Ascending aorta (tissue), 2 donors: ENCODE results near the gene AK4. TPM values are rescaled to one million over a fixed set of nuclear protein-coding genes. Genes with fewer than 3 reads are reported as not detected.
"Not testable (repeated sequence)": the region's sequence is repeated elsewhere in the genome, so short reads cannot be mapped to it uniquely, and the experiment has no call there.

Experiments used
- DNase-seq, 2 donors: peaks; one replicate each; pipeline ENCODE4 v3.0.0-alpha.2; 2019; ENCODE audit warnings: low spot score in 2 of 2
- H3K27ac ChIP-seq, 2 donors: fragments of 200-600 bp; sonication (generic); one replicate each; pipeline ENCODE4 v1.5.1; 2016 to 2017; ENCODE audit warnings: mild to moderate bottlenecking in 1 of 2
- H3K27me3 ChIP-seq: fragments of 200-600 bp; sonication (generic); one replicate; pipeline ENCODE4 v1.5.1; 2017
- H3K36me3 ChIP-seq, 2 donors: fragments of 200-600 bp; sonication (generic); one replicate each; pipeline ENCODE4 v1.5.1; 2016
- H3K4me1 ChIP-seq, 2 donors: fragments of 200-600 bp; sonication (generic); one replicate each; pipeline ENCODE4 v1.5.1; 2016 to 2017; ENCODE audit warnings: mild to moderate bottlenecking in 1 of 2
- H3K4me3 ChIP-seq, 2 donors: fragments of 200-600 bp; sonication (generic); one replicate each; pipeline ENCODE4 v1.5.1; 2016 to 2017; ENCODE audit warnings: mild to moderate bottlenecking in 1 of 2
- H3K9me3 ChIP-seq, 2 donors: fragments of 200-600 bp; sonication (generic); one replicate each; pipeline ENCODE4 v1.5.1; 2016
- CTCF ChIP-seq, 3 experiments: fragments of 200-600 bp in 2 of 3; fragments of 450-650 bp in 1 of 3; sonication (generic) in 2 of 3; IDR thresholded peaks; one replicate each; pipeline ENCODE4 v1.5.1; 2016 to 2019; ENCODE audit warnings: antibody characterized with exemption in 3 of 3, mild to moderate bottlenecking in 1 of 3, moderate library complexity in 1 of 3
- intact Hi-C: fragments of 100-400 bp; cut with DNase I; formaldehyde crosslinking; loops from one replicate; pipeline ENCODE4 v1.15.1; 2023
- total RNA-seq: library from RNA; depleted of rRNA; stranded (reverse); fragments of >200 nt; gene quantifications from one replicate; pipeline ENCODE4 v1.1.0, GENCODE V29; 2016

Gene AK4
- total RNA-seq, 1 donor from 2014 or later = 29.5 TPM

DNA sequence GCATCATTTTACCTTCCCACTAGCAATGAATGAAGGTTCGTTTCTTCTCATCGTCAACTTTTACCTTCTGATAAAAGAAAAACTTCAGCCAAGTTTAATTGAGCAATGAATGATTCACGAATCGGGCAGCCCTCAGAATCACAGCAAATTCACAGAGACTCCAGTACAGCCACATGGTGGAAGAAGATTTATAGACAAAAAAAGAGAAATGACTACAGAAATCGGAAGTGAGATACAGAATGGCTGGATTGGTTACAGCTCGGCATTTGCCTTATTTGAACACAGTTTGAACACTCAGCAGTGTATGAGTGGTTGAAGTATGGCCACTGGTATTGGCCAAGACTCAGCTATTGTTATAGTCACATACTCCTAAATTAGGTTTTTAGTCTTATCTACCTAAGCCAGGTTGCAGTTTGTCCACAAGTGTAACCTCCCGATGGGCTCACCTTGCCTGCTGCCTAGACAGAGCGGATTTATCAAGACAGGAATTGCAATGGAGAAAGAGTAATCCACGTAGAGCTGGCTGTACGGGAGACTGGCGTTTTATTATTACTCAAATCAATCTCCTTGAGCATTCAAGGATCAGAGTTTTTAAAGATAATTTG, 15.3 kb downstream of the AK4 start:
- TF ChIP-seq CTCF (IDR thresholded peaks at IDR 0.05) = no peak
- intact Hi-C loops = no loop called here
- H3K36me3 ChIP-seq = no peaks in the 10 kb centered on the region

DNA sequence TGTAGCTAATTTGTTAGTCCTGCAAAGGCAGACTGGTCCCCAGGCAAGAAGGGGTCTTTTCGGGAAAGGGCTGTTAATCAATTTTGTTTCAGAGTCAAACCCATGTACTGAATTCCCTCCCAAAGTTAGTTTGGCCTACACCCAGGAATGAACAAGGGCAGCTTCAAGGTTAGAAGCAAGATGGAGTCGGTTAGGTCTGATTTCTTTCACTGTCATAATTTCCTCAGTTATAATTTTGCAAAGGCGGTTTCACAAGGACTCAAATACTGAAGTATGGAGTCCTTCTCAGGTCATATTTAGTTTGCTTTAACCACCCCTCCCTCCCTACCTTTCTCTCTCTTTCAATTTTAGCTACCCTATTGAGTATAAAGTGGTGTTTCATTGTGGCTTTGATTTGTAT, 16.1 kb downstream of the AK4 start:
- H3K27ac ChIP-seq, H3K36me3 ChIP-seq, H3K27me3 ChIP-seq, H3K4me3 ChIP-seq, intact Hi-C loops, H3K9me3 ChIP-seq, DNase-seq, H3K4me1 ChIP-seq: not testable (repeated sequence)

More for the DNA sequence above, 15.3 kb downstream of the AK4 start:
- Histone ChIP-seq H3K9me3 (no peaks in the 10 kb centered on the region), H3K27ac (no peak overlapping the region), H3K4me1 (no peaks in the 10 kb centered on the region), H3K27me3 (no peaks in the 10 kb centered on the region), H3K4me3 (no peak overlapping the region)
- DNase-seq = no peak

GRCh38 chr1:65164633-65165032, 16.6 kb downstream of the AK4 start:
- no peaks in the 10 kb centered on the region for H3K36me3 ChIP-seq
- H3K4me1 ChIP-seq = peaks cover 0 to 5% of the 10 kb centered on the region in 2 donors
- DNase-seq = no peak
- no peak for TF ChIP-seq CTCF (IDR thresholded peaks at IDR 0.05)
- intact Hi-C loops = no loop called here
- no peak overlapping the region for H3K4me3 ChIP-seq
- no peak overlapping the region for H3K27ac ChIP-seq
- H3K27me3 ChIP-seq = no peaks in the 10 kb centered on the region
- H3K9me3 ChIP-seq = no peaks in the 10 kb centered on the region

DNA sequence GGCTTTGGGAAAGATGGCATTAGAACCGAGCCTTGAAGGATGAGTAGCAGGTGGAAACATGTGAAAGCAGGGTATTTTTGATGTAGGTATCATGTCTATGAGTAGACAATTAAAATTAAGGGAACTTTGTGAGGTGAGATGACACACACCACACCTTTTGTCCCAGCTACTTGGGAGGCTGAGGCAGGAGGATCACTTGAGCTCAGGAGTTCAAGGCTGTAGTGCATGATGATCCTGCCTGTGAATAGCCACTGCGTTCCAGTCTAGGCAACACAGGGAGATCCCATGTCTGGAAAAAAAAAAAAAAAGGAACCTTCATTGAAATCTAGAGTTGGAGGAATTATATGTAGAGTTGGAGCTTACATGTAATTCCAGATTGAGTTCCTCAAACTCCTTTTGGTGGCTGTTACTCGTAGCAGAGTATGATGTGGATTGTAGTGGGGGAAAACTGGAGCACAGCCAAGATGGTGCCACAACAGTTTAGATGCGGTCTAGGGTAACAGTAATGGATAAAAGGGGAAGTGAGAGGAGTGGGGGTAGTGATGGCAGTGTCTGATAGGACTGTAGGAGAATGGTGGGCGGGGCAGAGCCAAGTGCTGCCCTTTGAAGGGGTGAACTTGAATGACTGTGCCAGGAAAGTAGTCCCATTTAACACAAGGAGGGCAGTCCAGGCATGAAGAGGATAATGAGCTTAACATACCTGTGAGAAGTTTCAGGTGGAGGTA, 17.4 kb downstream of the AK4 start:
- intact Hi-C loops = no loop called here
- no peak for TF ChIP-seq CTCF (IDR thresholded peaks at IDR 0.05)

GRCh38 chr1:65166572-65167305, 18.7 kb downstream of the AK4 start:
- Histone ChIP-seq H3K4me3 (no peak overlapping the region), H3K27ac (no peak overlapping the region), H3K27me3 (no peaks in the 10 kb centered on the region), H3K4me1 (peaks cover 0 to 9% of the 10 kb centered on the region in 2 donors), H3K9me3 (no peaks in the 10 kb centered on the region), H3K36me3 (no peaks in the 10 kb centered on the region)
- DNase-seq = no peak
- TF ChIP-seq CTCF (IDR thresholded peaks at IDR 0.05) = no peak
- intact Hi-C loops = no loop called here

More for the DNA sequence above, 17.4 kb downstream of the AK4 start:
- DNase-seq = no peak
- Histone ChIP-seq H3K9me3 (no peaks in the 10 kb centered on the region), H3K27me3 (no peaks in the 10 kb centered on the region), H3K36me3 (no peaks in the 10 kb centered on the region), H3K4me3 (no peak overlapping the region), H3K27ac (no peak overlapping the region), H3K4me1 (peaks cover 0 to 9% of the 10 kb centered on the region in 2 donors)
